Prostate gland (tissue), 2 donors: ENCODE measurements around the gene SLC7A10.

Experiments
- POLR2A ChIP-seq: fragments of 450-650 bp; IDR thresholded peaks from one replicate; pipeline ENCODE4 v1.6.1; 2016; ENCODE audit warnings: antibody characterized with exemption, mild to moderate bottlenecking
- POLR2AphosphoS5 ChIP-seq: sonication (generic); formaldehyde crosslinking; IDR thresholded peaks from one replicate; pipeline ENCODE4 v1.6.1; 2017; ENCODE audit warnings: antibody characterized with exemption
- TF ChIP-seq, protein P1 (sequence below), 4 experiments: fragments of 200-600 bp in 2 of 4; fragments of 450-650 bp in 2 of 4; sonication (generic) in 2 of 4; IDR thresholded peaks; 1 replicate in 3 of 4; 2 replicates in 1 of 4; pipeline ENCODE4 v1.5.1; 2016 to 2019; ENCODE audit warnings: antibody characterized with exemption in 4 of 4, mild to moderate bottlenecking in 2 of 4, moderate library complexity in 2 of 4

DNA sequence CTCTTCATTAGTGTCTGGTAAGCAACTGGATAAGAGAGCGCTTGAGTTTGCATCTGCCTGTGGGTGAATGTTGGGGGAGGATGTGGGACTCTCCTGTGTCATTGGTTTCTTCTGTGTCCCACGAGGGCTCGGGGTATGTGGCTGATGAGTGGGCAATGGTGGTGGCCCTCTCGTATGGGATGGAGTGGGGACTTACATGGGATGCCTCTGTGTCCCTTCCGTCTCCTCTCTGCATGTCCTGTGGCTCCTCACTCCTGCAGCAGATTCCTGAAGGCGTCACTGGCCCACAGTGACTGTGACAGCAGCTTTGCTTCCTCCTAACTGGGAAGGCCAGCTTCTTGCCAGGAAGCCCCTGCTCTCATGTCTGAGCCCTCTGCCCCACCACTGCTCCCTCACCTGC is 34.1 kb downstream of the SLC7A10 start:
- TF ChIP-seq, protein P1, sequence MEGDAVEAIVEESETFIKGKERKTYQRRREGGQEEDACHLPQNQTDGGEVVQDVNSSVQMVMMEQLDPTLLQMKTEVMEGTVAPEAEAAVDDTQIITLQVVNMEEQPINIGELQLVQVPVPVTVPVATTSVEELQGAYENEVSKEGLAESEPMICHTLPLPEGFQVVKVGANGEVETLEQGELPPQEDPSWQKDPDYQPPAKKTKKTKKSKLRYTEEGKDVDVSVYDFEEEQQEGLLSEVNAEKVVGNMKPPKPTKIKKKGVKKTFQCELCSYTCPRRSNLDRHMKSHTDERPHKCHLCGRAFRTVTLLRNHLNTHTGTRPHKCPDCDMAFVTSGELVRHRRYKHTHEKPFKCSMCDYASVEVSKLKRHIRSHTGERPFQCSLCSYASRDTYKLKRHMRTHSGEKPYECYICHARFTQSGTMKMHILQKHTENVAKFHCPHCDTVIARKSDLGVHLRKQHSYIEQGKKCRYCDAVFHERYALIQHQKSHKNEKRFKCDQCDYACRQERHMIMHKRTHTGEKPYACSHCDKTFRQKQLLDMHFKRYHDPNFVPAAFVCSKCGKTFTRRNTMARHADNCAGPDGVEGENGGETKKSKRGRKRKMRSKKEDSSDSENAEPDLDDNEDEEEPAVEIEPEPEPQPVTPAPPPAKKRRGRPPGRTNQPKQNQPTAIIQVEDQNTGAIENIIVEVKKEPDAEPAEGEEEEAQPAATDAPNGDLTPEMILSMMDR (IDR thresholded peaks at IDR 0.05), result no peak
- TF ChIP-seq POLR2AphosphoS5 (no peak), POLR2A (no peak)
